ENCODE results near the gene SLC43A2. TPM values are rescaled to one million over a fixed set of nuclear protein-coding genes. Genes with fewer than 3 reads are reported as not detected.
A peak's percentile ranks its signal among the peaks of the same experiment; 100 is the strongest.
"Not testable (repeated sequence)": the region's sequence is repeated elsewhere in the genome, so short reads cannot be mapped to it uniquely, and the experiment has no call there.

The SLC43A2 gene
- total and polyA plus RNA-seq, 10 donors: 12.6 to 84.6 (median 61.2) TPM

DNA sequence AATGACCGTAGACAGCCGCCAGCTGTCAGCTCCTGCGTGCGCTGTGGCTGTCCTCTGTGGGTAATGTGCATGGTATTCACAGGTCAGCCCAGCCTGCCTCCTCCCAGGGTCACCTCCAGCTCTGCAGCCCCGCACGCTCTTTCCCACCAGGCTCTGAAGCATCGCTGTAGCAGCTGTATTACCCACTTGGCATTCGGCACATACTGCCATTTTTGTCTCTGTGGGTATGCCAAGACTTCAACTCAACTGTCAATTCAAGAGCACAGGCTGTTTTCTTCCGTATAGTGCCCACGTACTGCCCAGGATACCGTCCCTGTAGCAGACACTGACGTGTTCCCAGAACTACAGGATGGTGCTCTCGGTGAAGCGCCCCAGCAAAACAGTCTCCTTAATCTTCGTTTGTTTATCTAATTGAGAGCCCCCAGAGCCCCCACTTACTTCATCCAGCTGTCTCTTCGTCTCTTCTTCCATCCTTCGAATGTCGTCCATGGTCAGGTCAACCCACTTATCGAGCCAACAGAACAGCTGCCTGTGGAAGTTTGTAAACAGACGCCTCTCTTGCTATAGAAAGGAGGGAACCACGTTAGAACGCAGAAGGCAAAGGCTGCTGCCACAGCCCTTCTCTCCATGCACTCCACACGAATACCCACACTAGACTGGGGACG is 94.8 kb downstream of the SLC43A2 start:
- Histone ChIP-seq H3K4me1 (peaks cover 0 to 9% (median 0%) of the 10 kb centered on the region in 6 donors), H3K27ac (peak overlapping the region in 3 of 8 donors; percentile 8 to 25 (median 15)), H3K27me3 (replicated peaks in 1 of 7) (no peaks in the 10 kb centered on the region), H3K4me3 (no peak overlapping the region), H3K36me3 (peaks cover 0 to 100% (median 76%) of the 10 kb centered on the region in 6 donors), H3K9me3 (no peaks in the 10 kb centered on the region)
- WGBS, 5 donors: 86 to 91% (median 89%) methylated on average over 23 to 24 of the region's 24 CpGs
- intact Hi-C loops (cut with DNase I; ENCODE audit: low total_unique reads): no loop called here
- DNase-seq: no peak
- TF ChIP-seq POLR2A (IDR thresholded peaks at IDR 0.05) (no peak), POLR2AphosphoS5 (IDR thresholded peaks at IDR 0.05) (peak in 2 of 3 donors; percentile 29 to 49)

DNA sequence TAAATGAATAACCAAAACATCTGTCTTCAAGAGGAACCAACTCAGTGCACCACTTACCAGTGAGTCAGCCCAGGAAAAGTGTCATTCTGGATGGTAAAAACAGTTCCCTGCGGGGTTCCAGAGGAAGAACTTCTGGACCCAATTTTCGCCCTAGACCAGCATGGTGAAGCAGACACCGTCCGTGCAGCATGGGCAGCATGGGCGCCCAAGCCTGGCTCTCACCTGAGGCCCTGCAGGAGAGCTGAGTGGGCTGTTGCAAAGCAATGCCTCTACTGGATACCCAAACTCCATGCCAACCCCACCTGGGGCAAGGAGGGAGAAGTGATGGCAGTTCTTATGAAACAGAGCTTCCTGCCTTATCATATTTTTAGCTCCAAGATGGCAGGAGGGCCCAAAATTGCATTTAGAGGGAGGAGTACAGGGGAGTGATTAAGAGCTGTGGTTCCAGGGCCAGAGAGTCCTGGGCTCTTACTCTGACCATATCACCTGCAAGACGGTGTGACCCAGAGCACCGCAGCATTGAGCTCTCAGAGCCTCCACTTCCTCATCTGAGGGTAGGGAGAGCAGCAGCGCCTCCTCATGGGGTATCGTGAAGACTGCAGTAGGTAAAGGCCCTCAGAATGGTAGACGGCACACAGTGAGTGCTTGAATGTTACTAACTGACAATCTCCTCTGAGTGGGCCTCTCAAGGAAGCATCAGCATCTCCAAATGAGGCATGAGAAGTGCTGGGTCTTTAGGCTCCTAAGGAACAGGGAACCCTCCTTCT is 95.6 kb downstream of the SLC43A2 start:
- TF ChIP-seq POLR2A (IDR thresholded peaks at IDR 0.05) (no peak), POLR2AphosphoS5 (IDR thresholded peaks at IDR 0.05) (peak in 2 of 3 donors; percentile 18 to 30)
- TF ChIP-seq, protein P1, sequence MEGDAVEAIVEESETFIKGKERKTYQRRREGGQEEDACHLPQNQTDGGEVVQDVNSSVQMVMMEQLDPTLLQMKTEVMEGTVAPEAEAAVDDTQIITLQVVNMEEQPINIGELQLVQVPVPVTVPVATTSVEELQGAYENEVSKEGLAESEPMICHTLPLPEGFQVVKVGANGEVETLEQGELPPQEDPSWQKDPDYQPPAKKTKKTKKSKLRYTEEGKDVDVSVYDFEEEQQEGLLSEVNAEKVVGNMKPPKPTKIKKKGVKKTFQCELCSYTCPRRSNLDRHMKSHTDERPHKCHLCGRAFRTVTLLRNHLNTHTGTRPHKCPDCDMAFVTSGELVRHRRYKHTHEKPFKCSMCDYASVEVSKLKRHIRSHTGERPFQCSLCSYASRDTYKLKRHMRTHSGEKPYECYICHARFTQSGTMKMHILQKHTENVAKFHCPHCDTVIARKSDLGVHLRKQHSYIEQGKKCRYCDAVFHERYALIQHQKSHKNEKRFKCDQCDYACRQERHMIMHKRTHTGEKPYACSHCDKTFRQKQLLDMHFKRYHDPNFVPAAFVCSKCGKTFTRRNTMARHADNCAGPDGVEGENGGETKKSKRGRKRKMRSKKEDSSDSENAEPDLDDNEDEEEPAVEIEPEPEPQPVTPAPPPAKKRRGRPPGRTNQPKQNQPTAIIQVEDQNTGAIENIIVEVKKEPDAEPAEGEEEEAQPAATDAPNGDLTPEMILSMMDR (IDR thresholded peaks at IDR 0.05 in 8 of 11, conservative IDR thresholded peaks at IDR 0.05 in 3 of 11): peak in 9 of 11 experiments; percentile 26 to 58 (median 39)
- no peaks in the 10 kb centered on the region for H3K9me3 ChIP-seq
- 74 to 83% (median 79%) methylated on average over 10 of the region's 10 CpGs for WGBS, 5 donors
- H3K4me1 ChIP-seq: peaks cover 0 to 9% (median 0%) of the 10 kb centered on the region in 6 donors
- intact Hi-C loops (cut with DNase I; ENCODE audit: low total_unique reads): no loop called here
- H3K36me3 ChIP-seq: peaks cover 0 to 100% (median 70%) of the 10 kb centered on the region in 6 donors
- H3K4me3 ChIP-seq: no peak overlapping the region
- no peaks in the 10 kb centered on the region for H3K27me3 ChIP-seq (replicated peaks in 1 of 7)
- peak overlapping the region in 5 of 8 donors; percentile 8 to 25 (median 15) for H3K27ac ChIP-seq
- DNase-seq: no peak

DNA sequence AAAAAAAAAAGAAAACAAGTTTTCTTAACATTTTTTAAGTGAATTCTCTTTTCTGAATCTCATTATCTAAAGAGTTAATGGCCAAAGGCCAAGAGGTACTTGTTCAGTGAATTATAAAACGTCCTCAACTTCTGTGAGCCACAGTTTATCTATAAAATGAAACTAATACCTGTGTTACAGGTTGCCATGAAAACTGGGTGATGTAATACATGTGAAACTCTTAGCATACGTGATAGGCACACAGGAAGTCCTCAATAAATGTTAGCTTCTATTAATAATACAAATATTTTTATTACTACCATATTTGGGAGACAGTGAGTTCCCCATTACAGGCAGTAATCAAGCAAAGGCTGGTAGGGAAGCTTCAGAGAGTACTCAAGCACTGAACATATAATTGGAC is 98.8 kb downstream of the SLC43A2 start:
- H3K9me3 ChIP-seq: no peaks in the 10 kb centered on the region
- no peak overlapping the region for H3K4me3 ChIP-seq
- H3K27ac ChIP-seq: no peak overlapping the region
- peaks cover 0 to 100% (median 66%) of the 10 kb centered on the region in 6 donors for H3K36me3 ChIP-seq
- no peaks in the 10 kb centered on the region for H3K27me3 ChIP-seq (replicated peaks in 1 of 7)
- no peak for DNase-seq
- 41 to 49% (median 48%) methylated on average over 2 of the region's 2 CpGs for WGBS, 5 donors
- TF ChIP-seq, protein P1 (IDR thresholded peaks at IDR 0.05 in 8 of 11, conservative IDR thresholded peaks at IDR 0.05 in 3 of 11): no peak
- TF ChIP-seq POLR2A (IDR thresholded peaks at IDR 0.05) (no peak), POLR2AphosphoS5 (IDR thresholded peaks at IDR 0.05) (no peak)
- peaks cover 0 to 9% (median 0%) of the 10 kb centered on the region in 6 donors for H3K4me1 ChIP-seq
- intact Hi-C loops (cut with DNase I; ENCODE audit: low total_unique reads): no loop called here

DNA sequence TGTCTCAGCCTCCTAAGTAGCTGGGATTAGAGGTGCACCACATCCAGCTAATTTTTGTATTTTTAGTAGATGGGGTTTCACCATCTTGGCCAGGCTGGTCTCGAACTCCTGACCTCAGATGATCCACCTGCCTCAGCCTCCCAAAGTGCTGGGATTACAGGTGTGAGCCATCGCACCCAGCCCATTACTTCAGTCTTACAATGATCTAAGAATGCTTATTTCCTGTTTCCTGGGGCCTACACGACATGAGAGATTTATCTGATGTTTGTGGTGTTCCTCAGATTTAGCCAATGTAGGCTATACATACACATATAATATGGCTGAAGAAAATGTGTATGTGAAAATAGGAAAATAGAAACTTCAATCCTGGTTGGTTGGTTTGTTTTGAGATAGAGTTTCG is 101.8 kb downstream of the SLC43A2 start:
- H3K9me3 ChIP-seq; intact Hi-C loops (cut with DNase I; ENCODE audit: low total_unique reads); H3K27ac ChIP-seq; DNase-seq; H3K27me3 ChIP-seq (replicated peaks in 1 of 7); H3K4me3 ChIP-seq; H3K4me1 ChIP-seq: not testable (repeated sequence)
- H3K36me3 ChIP-seq: peaks cover 0 to 98% (median 49%) of the 10 kb centered on the region in 6 donors
- WGBS, 5 donors: 65 to 73% (median 69%) methylated on average over 4 of the region's 4 CpGs

DNA sequence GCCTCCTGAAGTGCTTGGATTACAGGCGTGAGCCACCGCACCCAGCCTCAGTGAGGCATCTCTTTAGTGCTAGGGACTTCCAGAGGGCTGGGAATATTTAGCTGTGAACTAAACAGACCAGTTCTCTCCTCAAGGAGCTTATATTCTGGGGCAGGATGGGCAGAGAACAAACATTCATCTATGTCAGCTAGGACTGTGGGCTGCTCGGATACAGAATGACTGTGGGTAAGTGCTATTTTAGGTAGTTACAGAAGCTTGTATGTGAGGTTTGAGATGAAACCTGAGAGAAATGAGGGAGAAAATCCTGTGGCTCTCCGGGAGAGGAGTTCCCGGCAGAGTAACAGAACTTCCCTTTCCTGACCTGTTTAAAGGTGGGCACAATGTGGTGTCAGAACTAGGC is 106.0 kb downstream of the SLC43A2 start:
- Histone ChIP-seq H3K27ac (no peak overlapping the region), H3K9me3 (no peaks in the 10 kb centered on the region), H3K4me3 (no peak overlapping the region), H3K27me3 (replicated peaks in 1 of 7) (no peaks in the 10 kb centered on the region), H3K4me1 (peaks cover 2 to 10% (median 4%) of the 10 kb centered on the region in 6 donors), H3K36me3 (peaks cover 0 to 97% (median 32%) of the 10 kb centered on the region in 6 donors)
- intact Hi-C loops (cut with DNase I; ENCODE audit: low total_unique reads): no loop called here
- WGBS, 5 donors: 86 to 94% (median 88%) methylated on average over 3 to 5 of the region's 5 CpGs
- TF ChIP-seq, protein P1 (IDR thresholded peaks at IDR 0.05 in 8 of 11, conservative IDR thresholded peaks at IDR 0.05 in 3 of 11): no peak
- no peak for TF ChIP-seq POLR2A (IDR thresholded peaks at IDR 0.05)
- TF ChIP-seq POLR2AphosphoS5 (IDR thresholded peaks at IDR 0.05): no peak
- no peak for DNase-seq

Data from spleen (tissue), 11 donors.